ENCODE results near the gene SPACA6. TPM values are rescaled to one million over a fixed set of nuclear protein-coding genes. Genes with fewer than 3 reads are reported as not detected.

SPACA6 gene
- total RNA-seq, 1 donor from 2014 or later, result 1.1 TPM

GRCh38 chr19:51686171-51686570 is 7.0 kb upstream of the SPACA6 start:
- H3K27me3 ChIP-seq (ENCODE audit: control insufficient read depth, insufficient read depth, low read length), result no peaks in the 10 kb centered on the region
- TF ChIP-seq, protein P1, sequence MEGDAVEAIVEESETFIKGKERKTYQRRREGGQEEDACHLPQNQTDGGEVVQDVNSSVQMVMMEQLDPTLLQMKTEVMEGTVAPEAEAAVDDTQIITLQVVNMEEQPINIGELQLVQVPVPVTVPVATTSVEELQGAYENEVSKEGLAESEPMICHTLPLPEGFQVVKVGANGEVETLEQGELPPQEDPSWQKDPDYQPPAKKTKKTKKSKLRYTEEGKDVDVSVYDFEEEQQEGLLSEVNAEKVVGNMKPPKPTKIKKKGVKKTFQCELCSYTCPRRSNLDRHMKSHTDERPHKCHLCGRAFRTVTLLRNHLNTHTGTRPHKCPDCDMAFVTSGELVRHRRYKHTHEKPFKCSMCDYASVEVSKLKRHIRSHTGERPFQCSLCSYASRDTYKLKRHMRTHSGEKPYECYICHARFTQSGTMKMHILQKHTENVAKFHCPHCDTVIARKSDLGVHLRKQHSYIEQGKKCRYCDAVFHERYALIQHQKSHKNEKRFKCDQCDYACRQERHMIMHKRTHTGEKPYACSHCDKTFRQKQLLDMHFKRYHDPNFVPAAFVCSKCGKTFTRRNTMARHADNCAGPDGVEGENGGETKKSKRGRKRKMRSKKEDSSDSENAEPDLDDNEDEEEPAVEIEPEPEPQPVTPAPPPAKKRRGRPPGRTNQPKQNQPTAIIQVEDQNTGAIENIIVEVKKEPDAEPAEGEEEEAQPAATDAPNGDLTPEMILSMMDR (IDR thresholded peaks at IDR 0.05; ENCODE audit: insufficient read depth, low read length, severe bottlenecking), result no peak
- H3K36me3 ChIP-seq (ENCODE audit: control insufficient read depth, insufficient read depth, low read length), result no peaks in the 10 kb centered on the region
- no peak overlapping the region for H3K4me3 ChIP-seq (ENCODE audit: low read depth, low read length)
- peak; percentile 47 for DNase-seq (ENCODE audit: low read depth)
- FAIRE-seq, result peak; percentile 94

GRCh38 chr19:51687791-51688670 is 5.1 kb upstream of the SPACA6 start:
- FAIRE-seq, result no peak
- peaks cover 2% of the 10 kb centered on the region for H3K36me3 ChIP-seq (ENCODE audit: control insufficient read depth, insufficient read depth, low read length)
- peak overlapping the region; percentile 74 for H3K4me3 ChIP-seq (ENCODE audit: low read depth, low read length)
- no peaks in the 10 kb centered on the region for H3K27me3 ChIP-seq (ENCODE audit: control insufficient read depth, insufficient read depth, low read length)
- TF ChIP-seq, protein P1 (IDR thresholded peaks at IDR 0.05; ENCODE audit: insufficient read depth, low read length, severe bottlenecking), result no peak
- peak; percentile 52 for DNase-seq (ENCODE audit: low read depth)

DNA sequence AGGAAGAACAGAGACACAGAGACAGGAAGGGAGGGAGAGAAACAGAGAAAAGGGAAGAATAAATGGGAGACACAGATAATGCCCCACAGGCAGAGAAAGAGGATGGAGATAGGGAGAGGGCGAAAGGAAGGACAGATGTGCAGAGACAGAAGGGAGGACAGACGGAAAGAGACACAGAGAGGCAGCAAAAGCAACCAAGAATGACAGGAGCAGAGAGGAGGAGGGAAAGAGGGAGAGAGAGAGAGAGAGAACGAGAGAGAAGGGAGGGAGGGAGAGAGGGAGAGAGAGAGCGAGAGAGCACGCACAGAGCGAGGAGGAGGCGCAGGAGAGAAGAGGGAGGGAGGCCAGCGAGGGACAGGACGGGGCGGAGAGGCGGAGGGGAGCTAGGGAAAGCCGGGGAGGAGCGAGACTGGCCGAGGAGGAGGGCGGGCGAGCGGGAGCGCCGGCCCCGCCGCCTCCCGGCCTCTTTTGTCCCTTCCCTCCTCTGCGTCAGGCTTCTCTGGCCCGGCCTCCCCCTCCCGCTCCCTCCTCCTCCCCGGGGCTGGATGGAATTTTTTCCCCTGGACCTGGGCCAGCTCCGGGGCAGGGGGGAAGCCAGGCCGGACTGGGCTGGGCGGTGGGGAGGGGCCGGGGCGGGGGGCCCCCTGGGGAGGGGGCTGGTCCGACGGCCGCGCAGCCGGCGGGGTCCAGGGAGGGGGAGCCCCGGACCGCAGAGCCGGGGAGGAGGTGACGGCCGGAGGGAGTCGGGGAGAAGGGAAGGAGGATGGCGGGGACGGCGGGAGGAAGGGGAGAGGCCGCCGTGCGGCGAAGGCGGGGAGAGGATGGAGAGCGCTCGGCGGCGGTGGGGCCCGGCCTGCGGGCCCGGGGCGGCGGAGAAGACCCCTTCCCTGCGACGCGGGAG is 4.2 kb upstream of the SPACA6 start:
- TF ChIP-seq, protein P1 (IDR thresholded peaks at IDR 0.05; ENCODE audit: insufficient read depth, low read length, severe bottlenecking), result no peak
- Histone ChIP-seq H3K4me3 (ENCODE audit: low read depth, low read length) (peak overlapping the region; percentile 74), H3K36me3 (ENCODE audit: control insufficient read depth, insufficient read depth, low read length) (peaks cover 6% of the 10 kb centered on the region), H3K27me3 (ENCODE audit: control insufficient read depth, insufficient read depth, low read length) (no peaks in the 10 kb centered on the region)
- FAIRE-seq (no peak), DNase-seq (ENCODE audit: low read depth) (peak; percentile 80)

GRCh38 chr19:51689751-51690453 is 3.2 kb upstream of the SPACA6 start:
- DNase-seq (ENCODE audit: low read depth) (no peak), FAIRE-seq (no peak)
- Histone ChIP-seq H3K4me3 (ENCODE audit: low read depth, low read length) (peak overlapping the region; percentile 74), H3K36me3 (ENCODE audit: control insufficient read depth, insufficient read depth, low read length) (peaks cover 9% of the 10 kb centered on the region), H3K27me3 (ENCODE audit: control insufficient read depth, insufficient read depth, low read length) (no peaks in the 10 kb centered on the region)
- TF ChIP-seq, protein P1 (IDR thresholded peaks at IDR 0.05; ENCODE audit: insufficient read depth, low read length, severe bottlenecking), result no peak

GRCh38 chr19:51690454-51691073 is 2.6 kb upstream of the SPACA6 start:
- peaks cover 13% of the 10 kb centered on the region for H3K36me3 ChIP-seq (ENCODE audit: control insufficient read depth, insufficient read depth, low read length)
- no peaks in the 10 kb centered on the region for H3K27me3 ChIP-seq (ENCODE audit: control insufficient read depth, insufficient read depth, low read length)
- TF ChIP-seq, protein P1 (IDR thresholded peaks at IDR 0.05; ENCODE audit: insufficient read depth, low read length, severe bottlenecking), result no peak
- no peak for FAIRE-seq
- peak overlapping the region; percentile 74 for H3K4me3 ChIP-seq (ENCODE audit: low read depth, low read length)
- no peak for DNase-seq (ENCODE audit: low read depth)
